Activated CD8-positive, alpha-beta T cell treated with anti-CD3 and anti-CD28 coated beads for 36 hours (primary cell): ENCODE results near the gene LRP1B. TPM values are rescaled to one million over a fixed set of nuclear protein-coding genes. Genes with fewer than 3 reads are reported as not detected.

Experiments used
- ATAC-seq: fragments of 200-7000 bp; cut with Tn5 transposase; one replicate; pipeline ENCODE4 v1.10.0; 2021; ENCODE audit warnings: mild to moderate bottlenecking, moderate library complexity
- CTCF ChIA-PET: fragments of 350-600 bp; sonication (Branson Sonifier 250); formaldehyde crosslinking; loops from one replicate; lab custom pipeline; 2021; ENCODE audit warnings: antibody characterized with exemption; lab: Charles Lee
- POLR2A ChIA-PET: fragments of 350-600 bp; sonication (Branson Sonifier 250); formaldehyde crosslinking; loops from one replicate; lab custom pipeline; 2021; ENCODE audit warnings: antibody characterized with exemption; lab: Charles Lee
- DNase-seq: peaks from one replicate; pipeline ENCODE4 v3.0.0-alpha.2; 2020
- H3K27ac Mint-ChIP-seq: one replicate; pipeline ENCODE4 v1.8.0; 2021; ENCODE audit warnings: mild to moderate bottlenecking, mixed read lengths
- H3K27me3 Mint-ChIP-seq: one replicate; pipeline ENCODE4 v1.8.0; 2021; ENCODE audit warnings: mixed read lengths
- H3K36me3 Mint-ChIP-seq: one replicate; pipeline ENCODE4 v1.8.0; 2021; ENCODE audit warnings: low read depth, mixed read lengths
- H3K4me1 Mint-ChIP-seq: one replicate; pipeline ENCODE4 v1.8.0; 2021; ENCODE audit warnings: low read depth, mixed read lengths
- H3K4me3 Mint-ChIP-seq: one replicate; pipeline ENCODE4 v1.8.0; 2021; ENCODE audit warnings: mild to moderate bottlenecking, moderate library complexity, mixed read lengths
- H3K9me3 Mint-ChIP-seq: one replicate; pipeline ENCODE4 v1.8.0; 2021; ENCODE audit warnings: mixed read lengths
- intact Hi-C: fragments of 100-400 bp; cut with micrococcal nuclease; formaldehyde crosslinking; loops from one replicate; pipeline ENCODE4 v1.10.0; 2022
- total RNA-seq, 2 experiments: library from RNA; stranded (reverse); gene quantifications; one replicate each; pipeline ENCODE4 v1.2.3, GENCODE V29; 2021
- TF ChIP-seq, protein P1 (sequence below): fragments of 200-600 bp; IDR thresholded peaks from one replicate; pipeline ENCODE4 v1.8.0; 2022; ENCODE audit warnings: antibody characterized with exemption, mild to moderate bottlenecking

Gene LRP1B
- total RNA-seq, 2 experiments from 2014 or later: not detected

- no peaks in the 10 kb centered on the region for H3K4me1 Mint-ChIP-seq
- DNase-seq: no peak
- H3K9me3 Mint-ChIP-seq: no peaks in the 10 kb centered on the region
- ChIA-PET CTCF (no interaction called here), POLR2A (no interaction called here)
- H3K36me3 Mint-ChIP-seq: no peaks in the 10 kb centered on the region
- H3K4me3 Mint-ChIP-seq: no peak overlapping the region
- TF ChIP-seq, protein P1, sequence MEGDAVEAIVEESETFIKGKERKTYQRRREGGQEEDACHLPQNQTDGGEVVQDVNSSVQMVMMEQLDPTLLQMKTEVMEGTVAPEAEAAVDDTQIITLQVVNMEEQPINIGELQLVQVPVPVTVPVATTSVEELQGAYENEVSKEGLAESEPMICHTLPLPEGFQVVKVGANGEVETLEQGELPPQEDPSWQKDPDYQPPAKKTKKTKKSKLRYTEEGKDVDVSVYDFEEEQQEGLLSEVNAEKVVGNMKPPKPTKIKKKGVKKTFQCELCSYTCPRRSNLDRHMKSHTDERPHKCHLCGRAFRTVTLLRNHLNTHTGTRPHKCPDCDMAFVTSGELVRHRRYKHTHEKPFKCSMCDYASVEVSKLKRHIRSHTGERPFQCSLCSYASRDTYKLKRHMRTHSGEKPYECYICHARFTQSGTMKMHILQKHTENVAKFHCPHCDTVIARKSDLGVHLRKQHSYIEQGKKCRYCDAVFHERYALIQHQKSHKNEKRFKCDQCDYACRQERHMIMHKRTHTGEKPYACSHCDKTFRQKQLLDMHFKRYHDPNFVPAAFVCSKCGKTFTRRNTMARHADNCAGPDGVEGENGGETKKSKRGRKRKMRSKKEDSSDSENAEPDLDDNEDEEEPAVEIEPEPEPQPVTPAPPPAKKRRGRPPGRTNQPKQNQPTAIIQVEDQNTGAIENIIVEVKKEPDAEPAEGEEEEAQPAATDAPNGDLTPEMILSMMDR: no peak
- H3K27me3 Mint-ChIP-seq: no peaks in the 10 kb centered on the region
- ATAC-seq: no peak
- intact Hi-C loops: no loop called here
- no peak overlapping the region for H3K27ac Mint-ChIP-seq
Observed at GRCh38 chr2:141468761-141469160, 662.1 kb downstream of the LRP1B start.

DNA sequence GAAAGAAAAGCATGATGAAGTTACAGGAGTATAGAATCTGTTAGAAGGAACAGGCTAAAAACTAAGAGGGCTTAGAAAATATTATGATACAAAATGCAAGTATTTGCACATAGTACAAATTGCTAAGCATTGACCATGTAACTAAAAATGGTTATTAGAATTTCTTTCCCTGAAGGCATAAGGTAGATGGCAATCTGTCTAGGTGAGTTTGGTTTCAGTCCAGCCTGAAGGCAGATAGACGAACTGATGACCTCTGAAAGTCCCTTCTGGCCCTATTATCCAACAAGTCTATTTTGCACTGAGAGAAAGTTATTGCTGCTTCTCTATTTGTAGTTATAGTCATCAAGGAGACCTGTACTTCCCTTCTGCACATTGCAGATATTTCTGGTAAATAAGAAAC lies 663.5 kb downstream of the LRP1B start:
- ChIA-PET POLR2A (no interaction called here), CTCF (no interaction called here)
- Mint-ChIP-seq H3K36me3 (no peaks in the 10 kb centered on the region), H3K9me3 (no peaks in the 10 kb centered on the region), H3K4me1 (no peaks in the 10 kb centered on the region), H3K27ac (no peak overlapping the region), H3K4me3 (no peak overlapping the region), H3K27me3 (no peaks in the 10 kb centered on the region)
- ATAC-seq: no peak
- TF ChIP-seq, protein P1: no peak
- DNase-seq: no peak
- intact Hi-C loops: no loop called here

DNA sequence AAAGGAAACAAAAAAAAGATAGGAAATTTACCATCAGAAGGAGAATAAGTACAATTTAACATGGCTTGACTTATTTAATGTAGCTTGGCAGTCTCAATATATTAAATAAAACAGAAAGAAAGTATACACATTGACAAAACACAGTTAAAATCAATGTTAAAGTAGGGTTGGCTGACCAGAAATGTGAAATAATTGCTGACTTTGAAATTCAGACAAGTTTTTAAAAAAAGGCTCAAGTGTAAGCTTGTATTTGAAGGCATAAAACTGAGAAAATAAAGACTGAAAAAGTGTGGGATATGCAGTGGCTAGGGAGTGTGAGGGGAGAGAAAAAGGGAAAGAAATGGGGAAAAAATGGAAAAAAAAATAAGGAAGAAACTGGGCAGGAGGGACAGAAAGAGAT lies 665.8 kb downstream of the LRP1B start:
- H3K4me3 Mint-ChIP-seq: no peak overlapping the region
- intact Hi-C loops: no loop called here
- H3K4me1 Mint-ChIP-seq: no peaks in the 10 kb centered on the region
- ATAC-seq: no peak
- TF ChIP-seq, protein P1: no peak
- POLR2A ChIA-PET: no interaction called here
- no peaks in the 10 kb centered on the region for H3K36me3 Mint-ChIP-seq
- H3K9me3 Mint-ChIP-seq: peaks cover 3% of the 10 kb centered on the region
- no peak for DNase-seq
- CTCF ChIA-PET: no interaction called here
- no peaks in the 10 kb centered on the region for H3K27me3 Mint-ChIP-seq
- H3K27ac Mint-ChIP-seq: no peak overlapping the region

GRCh38 chr2:141458351-141458750 lies 672.5 kb downstream of the LRP1B start:
- ATAC-seq: no peak
- ChIA-PET CTCF (no interaction called here), POLR2A (no interaction called here)
- Mint-ChIP-seq H3K27ac (no peak overlapping the region), H3K9me3 (peaks cover 3% of the 10 kb centered on the region), H3K36me3 (no peaks in the 10 kb centered on the region), H3K27me3 (no peaks in the 10 kb centered on the region), H3K4me1 (no peaks in the 10 kb centered on the region), H3K4me3 (no peak overlapping the region)
- intact Hi-C loops: no loop called here
- TF ChIP-seq, protein P1: no peak
- DNase-seq: no peak

- Mint-ChIP-seq H3K4me3 (no peak overlapping the region), H3K27ac (no peak overlapping the region), H3K4me1 (no peaks in the 10 kb centered on the region), H3K36me3 (no peaks in the 10 kb centered on the region), H3K9me3 (peaks cover 1% of the 10 kb centered on the region), H3K27me3 (no peaks in the 10 kb centered on the region)
- TF ChIP-seq, protein P1: no peak
- intact Hi-C loops: no loop called here
- no peak for DNase-seq
- POLR2A ChIA-PET: no interaction called here
- no peak for ATAC-seq
- CTCF ChIA-PET: no interaction called here
Observed at GRCh38 chr2:141455877-141456276, 674.9 kb downstream of the LRP1B start.
